ENCODE measurements around the gene RNF212B. TPM values are rescaled to one million over a fixed set of nuclear protein-coding genes. Genes with fewer than 3 reads are reported as not detected.
A peak's percentile ranks its signal among the peaks of the same experiment; 100 is the strongest.

Gene RNF212B
- total RNA-seq, 1 donor from 2014 or later, result not detected

- no peak for DNase-seq (ENCODE audit: low spot score)
- Mint-ChIP-seq H3K9me3 (no peaks in the 10 kb centered on the region), H3K4me1 (ENCODE audit: low read depth) (peaks cover 22% of the 10 kb centered on the region), H3K4me3 (ENCODE audit: low read depth) (peak overlapping the region; percentile 95), H3K36me3 (ENCODE audit: low read depth) (peaks cover 15% of the 10 kb centered on the region), H3K27me3 (ENCODE audit: low read depth) (no peaks in the 10 kb centered on the region), H3K27ac (peak overlapping the region; percentile 91)
- intact Hi-C loops (cut with micrococcal nuclease), result loop anchor here (1.0 kb wide), 3 partner anchors 8 to 34 kb away; partner anchors contain the start of gene PABPN1
Measured at GRCh38 chr14:23286902-23287479, 49.3 kb downstream of the RNF212B start.

- H3K9me3 Mint-ChIP-seq, result no peaks in the 10 kb centered on the region
- peak overlapping the region; percentile 40 for H3K27ac Mint-ChIP-seq
- peak; percentile 59 for DNase-seq (ENCODE audit: low spot score)
- intact Hi-C loops (cut with micrococcal nuclease), result loop anchor here (1.0 kb wide), 2 partner anchors 9 to 30 kb away; partner anchors contain the start of gene HOMEZ
- H3K27me3 Mint-ChIP-seq (ENCODE audit: low read depth), result no peaks in the 10 kb centered on the region
- H3K4me1 Mint-ChIP-seq (ENCODE audit: low read depth), result peaks cover 11% of the 10 kb centered on the region
- H3K4me3 Mint-ChIP-seq (ENCODE audit: low read depth), result no peak overlapping the region
- H3K36me3 Mint-ChIP-seq (ENCODE audit: low read depth), result peaks cover 19% of the 10 kb centered on the region
Measured at GRCh38 chr14:23294734-23295561, 57.2 kb downstream of the RNF212B start.

- no peak overlapping the region for H3K27ac Mint-ChIP-seq
- no peak for DNase-seq (ENCODE audit: low spot score)
- H3K9me3 Mint-ChIP-seq, result no peaks in the 10 kb centered on the region
- peaks cover 22% of the 10 kb centered on the region for H3K36me3 Mint-ChIP-seq (ENCODE audit: low read depth)
- intact Hi-C loops (cut with micrococcal nuclease), result no loop called here
- H3K4me1 Mint-ChIP-seq (ENCODE audit: low read depth), result peaks cover 18% of the 10 kb centered on the region
- no peak overlapping the region for H3K4me3 Mint-ChIP-seq (ENCODE audit: low read depth)
- no peaks in the 10 kb centered on the region for H3K27me3 Mint-ChIP-seq (ENCODE audit: low read depth)
Measured at GRCh38 chr14:23296012-23296777, 58.5 kb downstream of the RNF212B start.

GRCh38 chr14:23297096-23297495, 59.4 kb downstream of the RNF212B start:
- Mint-ChIP-seq H3K36me3 (ENCODE audit: low read depth) (peaks cover 22% of the 10 kb centered on the region), H3K4me3 (ENCODE audit: low read depth) (no peak overlapping the region), H3K4me1 (ENCODE audit: low read depth) (peaks cover 18% of the 10 kb centered on the region), H3K9me3 (no peaks in the 10 kb centered on the region), H3K27me3 (ENCODE audit: low read depth) (no peaks in the 10 kb centered on the region), H3K27ac (no peak overlapping the region)
- no peak for DNase-seq (ENCODE audit: low spot score)
- intact Hi-C loops (cut with micrococcal nuclease), result no loop called here

GRCh38 chr14:23297611-23298277, 60.0 kb downstream of the RNF212B start:
- Mint-ChIP-seq H3K4me1 (ENCODE audit: low read depth) (peaks cover 21% of the 10 kb centered on the region), H3K4me3 (ENCODE audit: low read depth) (no peak overlapping the region), H3K9me3 (no peaks in the 10 kb centered on the region), H3K36me3 (ENCODE audit: low read depth) (peaks cover 22% of the 10 kb centered on the region), H3K27me3 (ENCODE audit: low read depth) (no peaks in the 10 kb centered on the region), H3K27ac (no peak overlapping the region)
- intact Hi-C loops (cut with micrococcal nuclease), result no loop called here
- DNase-seq (ENCODE audit: low spot score), result no peak

GRCh38 chr14:23299211-23299957, 61.6 kb downstream of the RNF212B start:
- Mint-ChIP-seq H3K27ac (peak overlapping the region; percentile 31), H3K4me1 (ENCODE audit: low read depth) (peaks cover 26% of the 10 kb centered on the region), H3K9me3 (no peaks in the 10 kb centered on the region), H3K27me3 (ENCODE audit: low read depth) (peaks cover 2% of the 10 kb centered on the region), H3K4me3 (ENCODE audit: low read depth) (peak overlapping the region; percentile 42), H3K36me3 (ENCODE audit: low read depth) (peaks cover 22% of the 10 kb centered on the region)
- DNase-seq (ENCODE audit: low spot score), result no peak
- intact Hi-C loops (cut with micrococcal nuclease), result no loop called here

GRCh38 chr14:23299986-23300686, 62.4 kb downstream of the RNF212B start:
- no peak for DNase-seq (ENCODE audit: low spot score)
- intact Hi-C loops (cut with micrococcal nuclease), result loop anchor here (2.0 to 10.0 kb wide), 2 partner anchors 205 to 295 kb away; partner anchors contain the start of genes ACIN1 and C14orf119
- Mint-ChIP-seq H3K4me1 (ENCODE audit: low read depth) (peaks cover 21% of the 10 kb centered on the region), H3K4me3 (ENCODE audit: low read depth) (peak overlapping the region; percentile 89), H3K27ac (peak overlapping the region; percentile 94), H3K27me3 (ENCODE audit: low read depth) (peaks cover 2% of the 10 kb centered on the region), H3K9me3 (no peaks in the 10 kb centered on the region), H3K36me3 (ENCODE audit: low read depth) (peaks cover 22% of the 10 kb centered on the region)

- Mint-ChIP-seq H3K27ac (peak overlapping the region; percentile 94), H3K4me1 (ENCODE audit: low read depth) (peaks cover 20% of the 10 kb centered on the region), H3K36me3 (ENCODE audit: low read depth) (peaks cover 22% of the 10 kb centered on the region), H3K4me3 (ENCODE audit: low read depth) (peak overlapping the region; percentile 89), H3K27me3 (ENCODE audit: low read depth) (peaks cover 2% of the 10 kb centered on the region), H3K9me3 (no peaks in the 10 kb centered on the region)
- DNase-seq (ENCODE audit: low spot score), result peak; percentile 28
- intact Hi-C loops (cut with micrococcal nuclease), result loop anchor here (1.0 to 10.0 kb wide), 5 partner anchors 14 to 296 kb away; partner anchors contain the start of genes ACIN1, C14orf119, HOMEZ and PABPN1
Measured at GRCh38 chr14:23300687-23301223, 63.0 kb downstream of the RNF212B start.

GRCh38 chr14:23301288-23301968, 63.7 kb downstream of the RNF212B start:
- Mint-ChIP-seq H3K36me3 (ENCODE audit: low read depth) (peaks cover 21% of the 10 kb centered on the region), H3K4me1 (ENCODE audit: low read depth) (peaks cover 24% of the 10 kb centered on the region), H3K9me3 (no peaks in the 10 kb centered on the region), H3K27me3 (ENCODE audit: low read depth) (peaks cover 2% of the 10 kb centered on the region), H3K4me3 (ENCODE audit: low read depth) (peak overlapping the region; percentile 89), H3K27ac (peak overlapping the region; percentile 96)
- peak; percentile 99 for DNase-seq (ENCODE audit: low spot score)
- intact Hi-C loops (cut with micrococcal nuclease), result loop anchor here (1.0 to 10.0 kb wide), 5 partner anchors 15 to 297 kb away; partner anchors contain the start of genes ACIN1, C14orf119, HOMEZ and PABPN1

- peak overlapping the region; percentile 96 for H3K27ac Mint-ChIP-seq
- peaks cover 17% of the 10 kb centered on the region for H3K36me3 Mint-ChIP-seq (ENCODE audit: low read depth)
- peaks cover 24% of the 10 kb centered on the region for H3K4me1 Mint-ChIP-seq (ENCODE audit: low read depth)
- intact Hi-C loops (cut with micrococcal nuclease), result loop anchor here (1.0 to 10.0 kb wide), 5 partner anchors 16 to 297 kb away; partner anchors contain the start of genes ACIN1, C14orf119, HOMEZ and PABPN1
- DNase-seq (ENCODE audit: low spot score), result no peak
- peak overlapping the region; percentile 87 for H3K4me3 Mint-ChIP-seq (ENCODE audit: low read depth)
- H3K27me3 Mint-ChIP-seq (ENCODE audit: low read depth), result peaks cover 2% of the 10 kb centered on the region
- H3K9me3 Mint-ChIP-seq, result no peaks in the 10 kb centered on the region
Measured at GRCh38 chr14:23301969-23302289, 64.2 kb downstream of the RNF212B start.

Data from activated T-helper 2 cell treated with anti-CD3 and anti-CD28 coated beads, Interferon-gamma antibody, Interleukin-2, Interleukin-4, amounts not matched to agents 10 μg/mL and 5 μg/mL and 100 μg/mL, durations not matched to agents 14 hours and 24 hours and 36 hours (primary cell).